GM21786 (cell line): ENCODE data around the gene SENP7.
A peak's percentile ranks its signal among the peaks of the same experiment; 100 is the strongest.
"Not testable (repeated sequence)": the region's sequence is repeated elsewhere in the genome, so short reads cannot be mapped to it uniquely, and the experiment has no call there.

Experiments used
- ATAC-seq: cut with Tn5 transposase; IDR thresholded peaks from one replicate; pipeline ENCODE4 v1.9.1; 2021; ENCODE audit not compliant: unreplicated experiment

SENP7 gene, protein sequence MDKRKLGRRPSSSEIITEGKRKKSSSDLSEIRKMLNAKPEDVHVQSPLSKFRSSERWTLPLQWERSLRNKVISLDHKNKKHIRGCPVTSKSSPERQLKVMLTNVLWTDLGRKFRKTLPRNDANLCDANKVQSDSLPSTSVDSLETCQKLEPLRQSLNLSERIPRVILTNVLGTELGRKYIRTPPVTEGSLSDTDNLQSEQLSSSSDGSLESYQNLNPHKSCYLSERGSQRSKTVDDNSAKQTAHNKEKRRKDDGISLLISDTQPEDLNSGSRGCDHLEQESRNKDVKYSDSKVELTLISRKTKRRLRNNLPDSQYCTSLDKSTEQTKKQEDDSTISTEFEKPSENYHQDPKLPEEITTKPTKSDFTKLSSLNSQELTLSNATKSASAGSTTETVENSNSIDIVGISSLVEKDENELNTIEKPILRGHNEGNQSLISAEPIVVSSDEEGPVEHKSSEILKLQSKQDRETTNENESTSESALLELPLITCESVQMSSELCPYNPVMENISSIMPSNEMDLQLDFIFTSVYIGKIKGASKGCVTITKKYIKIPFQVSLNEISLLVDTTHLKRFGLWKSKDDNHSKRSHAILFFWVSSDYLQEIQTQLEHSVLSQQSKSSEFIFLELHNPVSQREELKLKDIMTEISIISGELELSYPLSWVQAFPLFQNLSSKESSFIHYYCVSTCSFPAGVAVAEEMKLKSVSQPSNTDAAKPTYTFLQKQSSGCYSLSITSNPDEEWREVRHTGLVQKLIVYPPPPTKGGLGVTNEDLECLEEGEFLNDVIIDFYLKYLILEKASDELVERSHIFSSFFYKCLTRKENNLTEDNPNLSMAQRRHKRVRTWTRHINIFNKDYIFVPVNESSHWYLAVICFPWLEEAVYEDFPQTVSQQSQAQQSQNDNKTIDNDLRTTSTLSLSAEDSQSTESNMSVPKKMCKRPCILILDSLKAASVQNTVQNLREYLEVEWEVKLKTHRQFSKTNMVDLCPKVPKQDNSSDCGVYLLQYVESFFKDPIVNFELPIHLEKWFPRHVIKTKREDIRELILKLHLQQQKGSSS

DNA sequence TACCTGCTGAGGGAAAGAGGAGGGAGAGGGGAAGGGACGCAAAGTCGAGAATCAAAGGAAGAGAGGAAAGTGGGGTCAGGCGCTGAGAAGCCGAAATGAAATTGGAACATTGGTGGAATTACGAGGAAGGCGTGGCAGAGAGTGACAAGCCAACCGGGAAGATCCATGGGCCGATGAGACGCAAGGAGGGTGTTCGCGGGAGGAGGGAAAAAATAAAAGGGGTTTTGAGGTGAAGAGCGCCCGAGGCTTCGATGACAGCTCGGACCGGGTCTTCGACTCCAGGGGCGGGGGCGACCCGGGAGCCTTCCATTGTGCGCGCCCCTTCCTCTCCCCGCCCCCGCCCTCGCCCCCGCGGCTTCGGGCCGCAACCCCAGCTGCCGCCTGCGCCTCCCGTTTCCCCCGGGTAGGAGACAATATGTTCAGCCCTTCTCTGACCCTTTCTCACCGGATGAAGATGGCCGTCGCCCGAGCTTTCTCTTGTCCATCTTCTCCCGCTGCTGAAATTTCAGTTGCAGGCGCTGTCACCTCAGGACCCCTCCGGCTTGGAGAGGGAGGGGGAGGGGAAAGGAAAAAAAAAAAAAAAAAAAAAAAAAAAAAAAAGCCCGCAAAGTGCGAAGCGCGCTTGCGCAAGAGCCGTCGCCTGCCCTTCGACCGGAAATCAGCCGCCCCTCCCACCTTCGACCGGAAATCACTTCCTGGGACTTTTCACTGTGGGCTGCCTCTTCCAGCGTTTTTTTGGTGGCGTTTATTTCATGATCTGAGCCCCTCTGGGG is at the start of gene SENP7:
SENP7 (minus strand) TSS at position 567 of the 773 bp plus-strand sequence; CDS start at position 485, 82 bp downstream.
- peak; percentile 62 for ATAC-seq

DNA sequence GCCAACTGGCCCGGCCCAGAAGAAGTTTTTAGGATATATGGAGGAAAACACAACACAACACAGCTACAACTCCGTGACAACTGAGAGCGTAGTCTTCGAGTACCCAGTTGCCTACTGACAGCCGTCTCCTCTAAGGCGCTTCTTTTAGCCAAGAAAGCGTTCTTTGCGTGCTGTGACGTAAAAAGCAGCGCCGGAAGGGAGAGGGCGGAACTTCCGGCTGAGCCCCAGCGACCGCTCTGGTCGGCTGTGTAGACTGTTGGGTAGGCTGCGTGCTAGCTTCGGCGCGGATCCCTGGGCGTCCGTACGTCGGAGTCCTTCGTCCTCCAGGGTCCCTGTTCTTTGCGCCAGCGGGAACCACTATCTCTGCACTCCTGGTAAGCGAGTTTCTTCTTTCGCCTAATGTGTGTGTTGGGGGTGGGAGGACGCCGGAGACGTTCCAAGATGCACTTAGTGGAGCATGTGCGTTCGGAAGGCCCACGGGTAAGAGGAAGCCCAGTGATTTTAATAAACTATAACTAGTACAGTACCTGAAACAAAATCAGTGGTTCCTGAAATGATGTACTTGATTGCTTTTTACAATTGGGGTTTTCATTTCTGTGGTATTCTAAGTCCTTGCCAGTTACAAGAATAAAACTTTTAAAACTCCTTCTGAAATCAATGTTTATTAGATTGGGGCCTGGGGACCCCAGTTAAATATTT is 48.8 kb upstream of the SENP7 start, which contains the start of gene TRMT10C:
TRMT10C (plus strand) TSS at position 239 of the 699 bp plus-strand sequence. CDS start 2,914 bp downstream, outside the sequence.
- peak; percentile 100 for ATAC-seq

DNA sequence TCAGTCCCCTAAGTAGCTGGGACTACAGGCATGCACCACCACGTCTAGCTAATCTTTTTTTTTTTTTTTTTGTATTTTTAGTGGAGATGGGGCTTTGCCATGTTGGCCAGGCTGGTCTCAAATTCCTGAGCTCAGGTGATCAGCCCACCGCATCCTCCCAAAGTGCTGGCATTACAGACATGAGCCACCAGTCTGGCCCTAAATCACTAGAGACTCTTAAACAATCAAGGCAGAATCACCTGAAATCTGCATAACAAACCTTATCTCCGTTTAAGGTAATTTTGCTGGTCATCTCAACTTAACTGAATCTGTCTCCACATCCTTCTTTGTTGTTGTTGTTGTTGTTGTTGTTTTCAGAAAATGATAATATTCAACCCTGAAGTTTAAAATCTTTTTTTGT is 43.1 kb upstream of the SENP7 start:
- no peak for ATAC-seq

DNA sequence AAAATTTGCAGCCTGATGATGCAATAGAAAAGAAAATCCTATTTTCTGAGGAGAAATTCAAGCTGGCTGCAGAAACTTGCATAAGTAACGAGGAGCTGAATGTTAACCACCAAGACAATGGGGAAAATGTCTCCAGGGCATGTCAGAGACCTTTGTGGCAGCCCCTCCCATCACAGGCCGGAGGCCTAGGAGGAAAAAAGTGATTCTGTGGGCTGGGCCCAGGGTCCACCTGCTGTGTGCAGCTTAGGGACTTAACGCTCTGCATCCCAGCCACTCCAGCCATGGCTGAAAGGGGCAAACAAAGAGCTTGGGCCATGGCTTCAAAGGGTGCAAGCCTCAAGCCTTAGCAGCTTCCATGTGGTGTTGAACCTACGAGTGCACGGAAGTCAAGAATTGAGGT is 40.4 kb upstream of the SENP7 start:
- not testable (repeated sequence) for ATAC-seq

DNA sequence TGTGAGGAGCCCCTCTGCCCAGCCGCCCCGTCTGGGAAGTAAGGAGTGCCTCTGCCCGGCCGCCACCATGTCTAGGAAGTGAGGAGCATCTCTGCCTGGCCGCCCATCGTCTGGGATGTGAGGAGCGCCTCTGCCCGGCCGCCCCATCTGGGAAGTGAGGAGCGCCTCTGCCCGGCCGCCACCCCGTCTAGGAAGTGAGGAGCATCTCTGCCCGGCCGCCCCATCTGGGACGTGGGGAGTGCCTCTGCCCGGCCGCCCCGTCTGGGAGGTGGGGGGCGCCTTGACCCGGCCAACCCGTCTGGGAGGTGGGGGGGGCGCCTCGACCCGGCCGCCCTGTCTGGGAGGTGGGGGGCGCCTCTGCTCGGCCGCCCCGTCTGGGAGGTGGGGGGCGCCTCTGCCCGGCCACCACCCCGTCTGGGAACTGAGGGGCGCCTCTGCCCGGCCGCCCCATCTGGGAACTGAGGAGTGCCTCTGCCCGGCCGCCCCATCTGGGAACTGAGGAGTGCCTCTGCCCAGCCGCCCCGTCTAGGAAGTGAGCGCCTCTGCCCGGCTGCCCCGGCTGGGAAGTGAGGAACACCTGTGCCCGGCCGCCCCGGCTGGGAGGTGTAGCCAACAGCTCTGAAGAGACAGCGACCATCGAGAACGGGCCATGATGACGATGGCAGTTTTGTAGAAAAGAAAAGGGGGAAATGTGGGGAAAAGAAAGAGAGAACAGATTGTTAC is 38.5 kb upstream of the SENP7 start:
- ATAC-seq, result not testable (repeated sequence)

DNA sequence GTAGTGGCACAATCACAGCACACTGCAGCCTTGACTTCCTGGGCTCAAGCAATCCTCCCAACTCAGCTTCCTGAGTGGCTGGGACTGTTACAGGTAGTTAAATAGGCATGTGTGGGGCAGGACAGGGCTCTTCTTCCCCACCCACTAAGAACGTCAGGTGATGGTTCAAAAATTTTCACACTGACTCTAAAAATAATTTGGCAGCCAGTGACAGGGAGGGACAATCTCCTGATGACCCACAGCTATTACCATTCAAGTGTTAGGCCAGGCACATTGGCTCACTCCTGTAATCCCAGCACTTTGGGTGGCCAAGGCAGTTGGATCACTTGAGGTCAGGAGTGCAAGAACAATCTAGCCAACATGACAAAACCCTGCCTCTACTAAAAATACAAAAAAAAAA is 36.5 kb upstream of the SENP7 start:
- no peak for ATAC-seq

DNA sequence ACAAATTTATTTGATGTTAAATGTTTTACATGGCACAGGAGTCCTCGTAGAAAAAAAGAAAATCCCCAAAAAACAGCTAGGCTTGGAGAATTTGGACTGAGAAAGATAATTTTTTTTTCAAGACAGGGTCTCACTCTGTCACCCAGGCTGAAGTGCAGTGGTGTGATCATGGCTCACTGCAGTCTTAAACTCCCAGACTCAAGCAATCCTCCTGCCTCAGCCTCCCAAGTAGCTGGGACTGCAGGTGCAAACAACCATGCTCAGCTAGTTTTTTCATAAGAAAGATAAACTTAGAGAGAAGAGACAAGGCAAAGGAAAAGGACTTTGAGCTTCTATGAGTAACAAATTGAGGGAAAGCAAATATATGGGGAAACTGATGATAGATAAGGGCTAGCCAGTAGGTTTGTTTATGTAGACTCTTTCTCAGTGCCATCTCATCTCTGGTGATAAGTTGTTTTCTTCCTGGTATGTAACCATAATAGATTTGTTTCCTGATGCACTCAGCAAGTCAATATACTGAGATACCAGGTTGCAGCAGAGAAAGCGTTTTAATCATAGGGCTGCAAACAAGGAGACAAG is 35.6 kb upstream of the SENP7 start:
- ATAC-seq, result no peak

DNA sequence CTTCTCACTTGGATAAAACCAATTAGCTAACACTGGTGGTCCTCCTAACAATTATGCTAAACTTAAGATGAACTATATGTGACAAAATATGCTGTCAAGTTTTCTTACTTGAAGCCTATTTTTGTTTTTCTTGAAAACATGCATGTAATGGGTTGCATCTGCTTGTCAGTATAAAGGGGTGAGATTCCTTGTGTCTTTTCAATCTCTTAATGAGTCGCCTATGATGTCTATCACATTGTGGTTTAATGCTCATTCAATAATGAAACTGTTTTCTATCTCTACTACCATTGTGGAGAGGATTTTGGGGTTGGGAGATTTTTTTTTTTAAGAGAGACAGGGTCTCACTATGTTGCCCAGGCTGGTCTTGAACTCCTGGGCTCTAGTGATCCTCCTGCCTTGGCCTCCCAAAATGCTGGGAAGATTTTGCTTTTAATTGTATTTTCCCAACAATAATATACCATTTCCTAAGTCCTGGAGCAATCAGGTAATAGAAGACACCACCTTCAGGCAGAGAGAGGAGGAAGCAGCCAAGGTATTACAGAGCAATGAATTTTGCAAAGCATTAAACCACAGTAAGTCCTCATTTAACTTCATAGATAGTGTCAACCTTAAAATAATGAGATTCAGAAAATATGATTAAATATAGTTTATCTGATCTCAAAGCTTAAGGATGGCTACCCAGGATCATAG is 31.3 kb upstream of the SENP7 start:
- ATAC-seq, result no peak

DNA sequence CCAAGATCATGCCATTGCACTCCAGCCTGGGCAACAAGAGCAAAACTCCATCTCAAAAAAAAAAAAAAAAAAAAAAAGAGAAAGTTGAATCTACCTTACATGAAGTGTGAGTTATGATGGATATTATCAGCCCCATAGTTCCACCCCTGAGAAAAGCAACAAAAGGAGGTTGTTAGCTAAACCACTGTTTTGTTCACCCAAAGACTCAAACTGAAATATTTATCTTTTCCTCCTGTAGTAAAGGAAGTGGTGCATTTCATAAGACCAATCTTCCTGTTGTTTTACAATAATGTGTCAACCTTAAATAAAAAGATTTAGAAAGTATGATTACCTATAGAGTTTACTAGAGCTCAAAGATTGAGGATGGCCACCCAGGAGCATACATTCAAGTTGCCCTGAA is 29.9 kb upstream of the SENP7 start:
- ATAC-seq, result no peak

DNA sequence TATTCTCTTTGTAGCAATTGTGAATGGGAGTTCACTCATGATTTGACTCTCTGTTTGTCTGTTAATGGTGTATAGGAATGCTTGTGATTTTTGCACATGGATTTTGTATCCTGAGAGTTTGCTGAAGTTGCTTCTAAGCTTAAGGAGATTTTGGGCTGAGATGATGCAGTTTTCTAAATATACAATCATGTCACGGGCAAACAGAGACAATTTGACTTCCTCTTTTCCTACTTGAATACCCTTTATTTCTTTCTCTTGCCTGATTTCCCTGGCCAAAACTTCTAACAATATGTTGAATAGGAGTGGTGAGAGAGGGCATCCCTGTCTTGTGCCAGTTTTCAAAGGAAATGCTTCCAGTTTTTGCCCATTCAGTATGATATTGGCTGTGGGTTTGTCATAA is 23.9 kb upstream of the SENP7 start:
- not testable (repeated sequence) for ATAC-seq

DNA sequence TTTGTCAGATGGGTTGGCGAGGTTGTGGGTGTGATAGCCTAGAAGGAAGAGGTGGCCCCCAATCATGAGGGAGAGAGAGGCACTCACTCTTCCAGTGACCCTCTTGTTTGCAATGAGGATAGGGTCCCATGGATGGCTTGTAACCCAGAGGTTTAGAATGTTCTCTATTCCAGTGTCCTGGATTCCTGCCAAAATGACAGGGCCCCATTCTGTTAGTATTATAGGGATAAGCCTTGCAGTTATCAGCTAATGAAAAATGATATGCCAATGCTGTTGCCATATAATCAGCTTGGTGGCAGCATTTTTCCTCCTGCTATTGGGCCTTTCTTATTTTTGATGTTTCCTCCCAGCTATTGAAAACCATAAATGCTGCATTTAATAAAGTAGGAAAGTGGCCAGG is 23.3 kb upstream of the SENP7 start:
- no peak for ATAC-seq

DNA sequence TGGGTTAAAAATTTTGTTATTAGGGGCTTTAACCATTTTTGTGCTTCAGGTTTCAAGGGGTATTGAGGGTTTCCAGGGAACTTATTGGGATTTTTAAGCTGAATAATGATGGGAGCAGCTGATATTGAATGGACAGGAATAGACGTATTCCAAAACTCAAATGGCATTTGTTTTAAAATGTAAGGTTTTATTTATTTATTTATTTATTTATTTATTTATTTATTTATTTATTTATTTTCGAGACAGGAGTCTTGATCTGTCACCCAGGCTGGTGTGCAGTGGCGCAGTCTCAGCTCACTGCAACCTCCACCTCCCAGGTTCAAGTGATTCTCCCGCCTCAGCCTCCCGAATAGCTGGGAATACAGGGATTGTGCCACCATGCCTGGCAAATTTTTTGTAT is 22.2 kb upstream of the SENP7 start:
- ATAC-seq, result no peak

DNA sequence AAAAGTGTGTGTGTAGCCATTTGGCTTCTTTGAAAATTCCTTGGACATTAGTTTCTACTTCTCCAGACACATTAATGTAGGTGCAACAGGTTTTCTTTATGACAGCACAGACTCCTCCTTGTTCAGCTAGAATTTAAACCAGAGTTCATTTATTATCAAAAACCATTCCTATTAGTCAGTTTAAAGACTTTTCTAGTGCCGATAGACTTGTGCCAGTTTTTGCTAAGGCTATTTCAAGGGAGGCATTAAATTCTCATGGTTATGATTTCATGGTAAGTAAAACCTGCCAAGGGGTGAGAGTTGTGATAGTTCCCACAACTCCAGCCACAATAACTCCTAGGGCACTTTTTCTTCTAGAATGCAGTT is 20.6 kb upstream of the SENP7 start:
- ATAC-seq, result no peak

DNA sequence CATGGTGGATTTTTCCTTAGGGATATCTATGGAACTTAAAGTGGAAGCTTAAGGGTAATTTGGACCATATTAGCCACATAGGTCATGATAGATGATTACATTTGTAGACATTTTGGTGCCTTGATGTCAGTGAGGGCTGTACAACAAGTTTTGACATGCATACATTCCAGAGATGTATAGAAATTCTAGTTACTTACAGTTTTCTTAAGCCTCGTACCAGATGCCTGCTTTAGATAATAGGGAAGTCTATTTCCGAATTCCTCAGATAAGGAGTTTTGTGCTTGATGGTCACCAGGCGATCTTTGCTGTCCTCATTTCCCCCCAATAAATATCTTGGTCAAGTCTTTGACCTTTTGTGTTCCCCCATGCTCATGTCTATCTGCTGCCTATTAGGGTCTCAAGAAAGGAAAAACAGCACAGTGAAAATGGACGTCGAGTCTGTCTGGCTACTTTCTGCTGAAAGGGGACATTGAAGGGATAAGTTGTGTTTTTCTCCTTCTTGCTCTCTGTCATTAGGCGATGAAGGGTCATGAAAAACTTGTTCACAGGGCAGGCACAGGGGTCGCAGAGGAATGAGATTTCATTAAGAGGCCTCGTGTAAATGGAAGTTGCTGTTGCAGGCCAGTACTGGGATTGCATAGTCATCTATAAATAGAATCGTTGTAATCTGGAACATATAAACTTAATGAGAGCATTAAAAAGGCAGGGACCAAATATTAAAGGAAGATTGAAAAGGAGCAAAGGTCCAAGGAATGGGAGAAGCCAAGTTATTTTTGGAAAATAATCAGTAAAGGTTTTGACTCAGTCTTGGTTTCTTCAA is 20.0 kb upstream of the SENP7 start:
- ATAC-seq, result no peak

DNA sequence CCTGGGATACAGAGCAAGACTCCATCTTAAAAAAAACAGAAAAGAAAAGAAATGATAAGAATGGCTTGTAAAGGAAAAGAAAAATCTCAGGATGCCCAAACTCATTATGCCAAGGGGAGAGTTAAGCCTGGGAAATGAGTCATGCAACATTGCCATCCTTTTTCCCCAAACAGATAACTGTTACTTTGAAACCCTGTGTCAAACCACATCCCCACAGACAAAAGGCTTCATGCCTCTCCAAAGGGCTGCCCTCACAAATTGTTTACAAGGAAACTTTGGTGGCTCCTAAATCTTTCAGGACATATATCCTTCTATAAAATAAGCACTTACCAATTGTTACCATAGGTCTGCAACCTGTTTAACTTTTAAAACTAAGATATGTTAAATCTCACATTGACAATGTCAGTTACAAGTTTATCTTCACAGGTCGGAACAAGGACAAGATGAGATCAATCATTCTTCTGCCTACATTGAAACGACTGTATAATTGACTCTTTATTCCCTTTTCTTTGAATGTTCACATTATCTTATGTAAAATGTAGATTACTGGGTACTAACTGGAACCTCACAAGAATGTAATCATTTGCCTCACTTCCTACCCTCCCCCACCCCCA is 18.6 kb upstream of the SENP7 start:
- no peak for ATAC-seq

DNA sequence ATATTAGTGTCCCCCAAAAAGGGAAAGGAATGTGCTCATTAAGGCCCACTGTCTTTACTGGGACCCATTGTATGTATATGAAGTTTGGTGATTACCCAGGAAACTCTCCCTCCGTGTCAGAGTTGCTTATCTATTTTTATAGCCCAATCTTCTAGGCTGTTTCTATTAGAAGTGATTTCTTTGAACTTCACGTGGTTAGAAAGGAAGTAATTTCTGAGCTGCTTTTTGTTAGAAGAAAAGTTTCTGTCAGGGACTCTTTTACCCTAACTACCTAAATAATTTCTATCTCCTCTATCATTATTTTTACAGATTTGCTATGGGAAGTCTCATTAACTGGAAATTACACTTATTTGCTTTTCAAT is 17.7 kb upstream of the SENP7 start:
- ATAC-seq, result no peak
